ENCODE data around the gene TAAR6. TPM values are rescaled to one million over a fixed set of nuclear protein-coding genes. Genes with fewer than 3 reads are reported as not detected.
A peak's percentile ranks its signal among the peaks of the same experiment; 100 is the strongest.
"Not testable (repeated sequence)": the region's sequence is repeated elsewhere in the genome, so short reads cannot be mapped to it uniquely, and the experiment has no call there.

TAAR6 gene
- total and polyA plus RNA-seq, 12 donors: not detected

GRCh38 chr6:132526461-132526860 lies 43.7 kb upstream of the TAAR6 start:
- TF ChIP-seq, protein P1, sequence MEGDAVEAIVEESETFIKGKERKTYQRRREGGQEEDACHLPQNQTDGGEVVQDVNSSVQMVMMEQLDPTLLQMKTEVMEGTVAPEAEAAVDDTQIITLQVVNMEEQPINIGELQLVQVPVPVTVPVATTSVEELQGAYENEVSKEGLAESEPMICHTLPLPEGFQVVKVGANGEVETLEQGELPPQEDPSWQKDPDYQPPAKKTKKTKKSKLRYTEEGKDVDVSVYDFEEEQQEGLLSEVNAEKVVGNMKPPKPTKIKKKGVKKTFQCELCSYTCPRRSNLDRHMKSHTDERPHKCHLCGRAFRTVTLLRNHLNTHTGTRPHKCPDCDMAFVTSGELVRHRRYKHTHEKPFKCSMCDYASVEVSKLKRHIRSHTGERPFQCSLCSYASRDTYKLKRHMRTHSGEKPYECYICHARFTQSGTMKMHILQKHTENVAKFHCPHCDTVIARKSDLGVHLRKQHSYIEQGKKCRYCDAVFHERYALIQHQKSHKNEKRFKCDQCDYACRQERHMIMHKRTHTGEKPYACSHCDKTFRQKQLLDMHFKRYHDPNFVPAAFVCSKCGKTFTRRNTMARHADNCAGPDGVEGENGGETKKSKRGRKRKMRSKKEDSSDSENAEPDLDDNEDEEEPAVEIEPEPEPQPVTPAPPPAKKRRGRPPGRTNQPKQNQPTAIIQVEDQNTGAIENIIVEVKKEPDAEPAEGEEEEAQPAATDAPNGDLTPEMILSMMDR (IDR thresholded peaks at IDR 0.05): no peak
- Histone ChIP-seq H3K4me1 (no peaks in the 10 kb centered on the region), H3K27me3 (peaks cover 0 to 22% (median 11%) of the 10 kb centered on the region in 7 donors), H3K4me3 (no peak overlapping the region), H3K27ac (no peak overlapping the region), H3K9me3 (no peaks in the 10 kb centered on the region), H3K36me3 (no peaks in the 10 kb centered on the region)
- intact Hi-C loops (cut with DNase I): loop anchor here in 3 of 10 donors (5.0 to 10.0 kb wide), 3 partner anchors 241 to 268 kb away; partner anchors contain the start of gene SLC18B1 (in 1 of the 3)
- DNase-seq (no peak), ATAC-seq (no peak)
- 60 to 62% methylated on average over 2 of the region's 2 CpGs for WGBS, 2 donors

GRCh38 chr6:132527791-132528190 lies 42.3 kb upstream of the TAAR6 start:
- intact Hi-C loops (cut with DNase I): loop anchor here in 3 of 10 donors (5.0 to 10.0 kb wide), 3 partner anchors 240 to 267 kb away; partner anchors contain the start of gene SLC18B1 (in 1 of the 3)
- DNase-seq: no peak

DNA sequence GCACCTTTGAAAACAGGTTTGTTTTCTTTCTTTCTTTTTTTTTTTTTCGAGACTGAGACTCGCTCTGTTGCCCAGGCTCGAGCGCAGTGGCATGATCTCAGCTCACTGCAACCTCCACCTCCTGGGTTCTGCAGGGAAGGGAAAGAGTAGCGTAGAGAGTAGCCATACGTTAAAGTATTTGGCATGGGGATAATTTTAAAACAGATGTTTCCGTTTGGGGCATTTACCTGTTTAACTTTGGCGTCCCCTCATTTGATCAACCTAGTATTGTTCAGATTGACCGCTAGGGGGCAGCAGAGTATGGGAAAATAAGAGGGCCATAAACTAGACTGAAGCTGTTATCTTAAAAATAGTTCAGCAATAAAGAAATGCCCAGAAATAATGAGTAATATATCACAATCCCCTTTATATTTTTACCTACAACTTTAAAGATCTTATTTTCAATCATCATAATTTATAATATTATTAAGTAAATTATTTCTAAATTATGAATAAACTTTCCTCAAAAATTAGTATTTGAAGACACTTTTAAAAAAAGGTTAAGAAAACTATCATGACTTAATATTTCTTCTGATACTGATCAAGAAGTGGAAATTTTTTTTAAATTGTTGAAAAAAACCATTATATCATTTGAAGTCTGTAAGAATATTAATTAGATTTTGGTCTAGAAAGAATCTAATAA lies 39.7 kb upstream of the TAAR6 start:
- WGBS, 2 donors: 17 to 27% methylated on average over 9 of the region's 9 CpGs
- H3K4me1 ChIP-seq: no peaks in the 10 kb centered on the region
- H3K27ac ChIP-seq: no peak overlapping the region
- H3K36me3 ChIP-seq: no peaks in the 10 kb centered on the region
- H3K9me3 ChIP-seq: peaks cover 0 to 9% (median 0%) of the 10 kb centered on the region in 11 donors
- DNase-seq: peak in 1 of 2 donors; percentile 61
- no peak overlapping the region for H3K4me3 ChIP-seq
- peaks cover 0 to 22% (median 6%) of the 10 kb centered on the region in 7 donors for H3K27me3 ChIP-seq
- peak in 6 of 8 donors; percentile 64 to 77 (median 73) for ATAC-seq
- intact Hi-C loops (cut with DNase I): loop anchor here in 6 of 10 donors (2.0 to 10.0 kb wide), 4 partner anchors 234 to 1387 kb away; partner anchors contain the start of gene SLC18B1 (in 1 of the 6)
- TF ChIP-seq, protein P1 (IDR thresholded peaks at IDR 0.05): peak; percentile 69 to 90 (median 88)

More at GRCh38 chr6:132527791-132528190, 42.3 kb upstream of the TAAR6 start:
- no peaks in the 10 kb centered on the region for H3K9me3 ChIP-seq
- H3K27me3 ChIP-seq: peaks cover 0 to 22% (median 11%) of the 10 kb centered on the region in 7 donors
- no peaks in the 10 kb centered on the region for H3K36me3 ChIP-seq
- no peak for ATAC-seq
- no peaks in the 10 kb centered on the region for H3K4me1 ChIP-seq
- no peak overlapping the region for H3K27ac ChIP-seq
- WGBS, 2 donors: 74 to 77% methylated on average over 6 of the region's 6 CpGs
- H3K4me3 ChIP-seq: no peak overlapping the region
- TF ChIP-seq, protein P1 (IDR thresholded peaks at IDR 0.05): no peak

DNA sequence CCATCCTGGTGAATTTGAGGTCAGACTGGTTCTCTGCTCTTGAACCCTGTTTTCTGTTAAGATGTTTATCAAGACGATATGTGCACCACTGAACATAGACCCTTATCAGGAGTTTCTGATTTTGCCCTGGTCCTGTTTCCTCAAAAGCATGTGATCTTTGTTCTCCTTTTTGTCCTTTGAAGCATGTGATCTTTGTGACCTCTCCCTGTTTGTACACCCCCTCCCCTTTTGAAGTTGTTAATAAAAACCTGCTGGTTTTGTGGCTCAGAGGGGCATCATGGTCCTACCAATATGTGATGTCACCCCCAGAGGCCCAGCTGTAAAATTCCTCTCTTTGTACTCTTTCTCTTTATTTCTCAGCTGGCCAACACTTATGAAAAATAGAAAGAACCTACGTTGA lies 35.6 kb upstream of the TAAR6 start:
- H3K4me3 ChIP-seq, H3K4me1 ChIP-seq, H3K9me3 ChIP-seq, DNase-seq, H3K27ac ChIP-seq, ATAC-seq, H3K36me3 ChIP-seq: not testable (repeated sequence)
- 85 to 89% methylated on average over 2 of the region's 2 CpGs for WGBS, 2 donors
- H3K27me3 ChIP-seq: peaks cover 0 to 30% (median 13%) of the 10 kb centered on the region in 7 donors
- intact Hi-C loops (cut with DNase I): loop anchor here in 6 of 10 donors (5.0 to 10.0 kb wide), 3 partner anchors 230 to 1383 kb away; no protein-coding TSS in a partner anchor

Measured in heart right ventricle (tissue), 16 donors.